Endothelial cell of umbilical vein (primary cell): Measurements from ENCODE around the gene UGT1A5. TPM values are rescaled to one million over a fixed set of nuclear protein-coding genes. Genes with fewer than 3 reads are reported as not detected.
"Not testable (repeated sequence)": the region's sequence is repeated elsewhere in the genome, so short reads cannot be mapped to it uniquely, and the experiment has no call there.

Experiments used
- BruUV-seq: library from RNA; stranded (reverse); fragments of 400-500 nt; replicated peaks from 2 replicates; lab custom pipeline; 2021; lab: Mats Ljungman, UMichigan
- CTCF ChIA-PET: fragments of 300-600, 350-600 bp; sonication (Branson Sonifier 250); formaldehyde crosslinking; loops from one replicate; lab custom pipeline; 2021; ENCODE audit warnings: antibody characterized with exemption, inconsistent platforms; lab: Charles Lee
- POLR2A ChIA-PET: fragments of 300-600, 350-600 bp; sonication (Branson Sonifier 250); formaldehyde crosslinking; loops from one replicate; lab custom pipeline; 2021; ENCODE audit warnings: antibody characterized with exemption, inconsistent platforms; lab: Charles Lee
- DNase-seq: peaks from one replicate; pipeline ENCODE4 v3.0.0-alpha.2; 2011; ENCODE audit warnings: low read depth, low spot score
- FAIRE-seq: peaks from 2 replicates; lab custom pipeline; 2011; peaks lifted over from hg19 to GRCh38; lab: Jason Lieb, UNC
- H2AFZ ChIP-seq: 2 replicates; pipeline ENCODE4 v1.6.0; 2012; ENCODE audit warnings: low read depth, low read length, control low read depth, inconsistent platforms
- H3K27ac ChIP-seq: 2 replicates; pipeline ENCODE4 v1.5.1; 2011; ENCODE audit warnings: low read depth, mild to moderate bottlenecking, control low read depth, low read length, moderate library complexity; ENCODE audit not compliant: insufficient read depth
- H3K27me3 ChIP-seq, 2 experiments: 2 replicates each; pipeline versions ENCODE4 v1.6.0 to v1.6.1; 2011; ENCODE audit warnings: low read length in 2 of 2, mixed read lengths in 1 of 2; ENCODE audit not compliant: control insufficient read depth in 2 of 2, insufficient read depth in 2 of 2
- H3K36me3 ChIP-seq, 2 experiments: 2 replicates in 1 of 2; 3 replicates in 1 of 2; pipeline ENCODE4 v1.5.1; 2011; ENCODE audit warnings: low read length in 2 of 2, mild to moderate bottlenecking in 1 of 2, moderate library complexity in 1 of 2; ENCODE audit not compliant: control insufficient read depth in 2 of 2, insufficient read depth in 2 of 2; ENCODE audit errors: extremely low read depth in 1 of 2
- H3K4me1 ChIP-seq: 3 replicates; pipeline ENCODE4 v1.5.1; 2011; ENCODE audit warnings: mild to moderate bottlenecking, low read length; ENCODE audit not compliant: control insufficient read depth, insufficient read depth; ENCODE audit errors: extremely low read depth
- H3K4me2 ChIP-seq: 2 replicates; pipeline ENCODE4 v1.6.1; 2011; ENCODE audit warnings: low read length, control low read depth, mixed read lengths; ENCODE audit not compliant: insufficient read depth
- H3K4me3 ChIP-seq, 3 experiments: fragments of 200-600 bp in 1 of 3; sonication (generic), shearing (Covaris generic) in 1 of 3; replicated peaks in 1 of 3; 2 replicates each; pipeline ENCODE4 v1.5.1; 2011 to 2016; ENCODE audit warnings: control low read depth in 3 of 3, low read length in 3 of 3, mild to moderate bottlenecking in 2 of 3, inconsistent platforms in 1 of 3, low read depth in 1 of 3, moderate library complexity in 1 of 3; ENCODE audit not compliant: insufficient read depth in 1 of 3
- H3K79me2 ChIP-seq: 2 replicates; pipeline ENCODE4 v1.6.0; 2012; ENCODE audit warnings: low read length, inconsistent platforms; ENCODE audit not compliant: control insufficient read depth, insufficient read depth
- H3K9ac ChIP-seq: replicated peaks from 2 replicates; pipeline ENCODE3; 2011; ENCODE audit warnings: low read length, control low read depth; ENCODE audit not compliant: insufficient read depth; ENCODE audit errors: extremely low read depth
- H3K9me1 ChIP-seq: replicated peaks from 3 replicates; pipeline ENCODE4 v1.6.0; 2011; ENCODE audit warnings: mild to moderate bottlenecking, low read length; ENCODE audit not compliant: control insufficient read depth, insufficient read depth; ENCODE audit errors: extremely low read depth
- H3K9me3 ChIP-seq: replicated peaks from 2 replicates; pipeline ENCODE4 v1.5.1; 2012; ENCODE audit warnings: low read length, inconsistent platforms; ENCODE audit not compliant: control insufficient read depth, insufficient read depth
- H4K20me1 ChIP-seq: replicated peaks from 2 replicates; pipeline ENCODE3; 2011; ENCODE audit warnings: mild to moderate bottlenecking, low read length; ENCODE audit not compliant: control insufficient read depth, insufficient read depth; ENCODE audit errors: extremely low read depth
- CTCF ChIP-seq, 2 donors: IDR thresholded peaks; 1 replicate in 1 of 2; 2 replicates in 1 of 2; pipeline ENCODE4 v1.5.1; 2011; ENCODE audit warnings: low read length in 2 of 2, mild to moderate bottlenecking in 2 of 2, moderate library complexity in 2 of 2, control low read depth in 1 of 2, inconsistent platforms in 1 of 2, low read depth in 1 of 2; ENCODE audit not compliant: insufficient read depth in 1 of 2; ENCODE audit errors: extremely low read depth in 1 of 2
- GATA2 ChIP-seq: IDR thresholded peaks from 2 replicates; pipeline ENCODE4 v1.7.0; 2011; ENCODE audit warnings: low read depth, mild to moderate bottlenecking, moderate library complexity, mixed read lengths, low read length; ENCODE audit not compliant: insufficient read length, insufficient read depth
- JUN ChIP-seq: IDR thresholded peaks from 2 replicates; pipeline ENCODE4 v1.6.1; 2011; ENCODE audit warnings: borderline replicate concordance, low read depth; ENCODE audit not compliant: insufficient read length, insufficient read depth
- POLR2AphosphoS5 ChIP-seq: IDR thresholded peaks from 2 replicates; pipeline ENCODE4 v1.6.1; 2012; ENCODE audit warnings: low read depth, mild to moderate bottlenecking, control low read depth, low read length, moderate library complexity; ENCODE audit not compliant: insufficient read depth
- dilution Hi-C: fragments of 300-500 bp; cut with MboI; formaldehyde crosslinking; loops from one replicate; pipeline ENCODE4 v1.15.0; 2019; ENCODE audit warnings: low sequenced_read_pairs; ENCODE audit not compliant: extremely low pct_ligation_motif_present
- intact Hi-C: fragments of 100-400 bp; cut with micrococcal nuclease; formaldehyde crosslinking; loops from one replicate; pipeline ENCODE4 v1.10.0; 2022
- polyA plus RNA-seq, 4 experiments: library from polyadenylated mRNA; depleted of rRNA in 3 of 4; stranded (reverse) in 3 of 4; unstranded in 1 of 4; fragments of >200 nt; gene quantifications; 2 replicates each; pipeline versions ENCODE4 v1.2.1 to v1.2.3, GENCODE V29; 2011 to 2012; ENCODE audit warnings: missing spikeins in 1 of 4
- total RNA-seq: library from RNA; stranded (reverse); gene quantifications from 2 replicates; pipeline ENCODE4 v1.2.3, GENCODE V29; 2021

The UGT1A5 gene
- total and polyA plus RNA-seq, 2 donors (not counting 3 experiments of a cell fraction or from before 2014, with no cell fraction given): not detected

DNA sequence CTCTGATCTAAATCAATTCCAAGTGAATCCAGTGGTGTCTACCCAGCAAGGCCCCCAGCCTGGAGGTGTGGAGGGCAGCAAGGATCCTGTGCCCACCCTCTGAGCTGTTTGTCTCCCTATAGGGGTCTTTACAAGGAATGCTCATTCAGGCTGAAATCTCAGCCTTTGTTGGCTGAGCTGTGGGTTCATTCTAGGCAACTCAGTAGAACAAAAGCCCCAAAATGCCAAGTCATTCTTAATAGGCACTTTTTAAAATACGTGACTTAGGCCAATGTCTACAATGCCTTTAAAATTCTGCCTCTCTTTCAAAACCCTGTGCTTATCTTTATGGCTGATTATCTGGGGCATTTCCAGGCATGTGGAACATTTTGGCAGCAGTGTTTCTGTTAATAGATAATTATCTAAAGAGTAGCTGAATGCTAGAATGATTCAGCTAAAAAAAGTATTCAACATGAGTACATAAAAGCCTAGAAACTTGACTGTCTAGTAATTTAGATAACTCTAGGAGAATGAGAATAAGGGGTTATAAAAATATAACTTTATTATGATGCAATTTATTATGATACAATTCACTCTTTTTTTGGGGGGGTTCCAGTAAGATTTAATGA, 12.6 kb upstream of the UGT1A5 start:
- peak overlapping the region; percentile 95 for H3K27ac ChIP-seq
- peak overlapping the region; percentile 62 for H3K9ac ChIP-seq
- intact Hi-C loops: loop anchor here (1.0 kb wide), 1 partner anchor 11 kb away; no protein-coding TSS in a partner anchor
- no peaks in the 10 kb centered on the region for H3K9me1 ChIP-seq
- CTCF ChIA-PET: interaction anchor here (1.0 to 3.5 kb wide), 2 partner anchors 12 to 252 kb away, joined by 5 to 14 read pairs; partner anchors contain the start of gene UGT1A5
- H3K4me1 ChIP-seq: peaks cover 4% of the 10 kb centered on the region
- no peak overlapping the region for H3K4me3 ChIP-seq
- dilution Hi-C loops: no loop called here
- H4K20me1 ChIP-seq: no peaks in the 10 kb centered on the region
- H3K9me3 ChIP-seq: no peaks in the 10 kb centered on the region
- DNase-seq: peak; percentile 94
- no TSS peak for BruUV-seq
- no peak overlapping the region for H3K4me2 ChIP-seq
- POLR2A ChIA-PET: interaction anchor here (0.8 kb wide), 1 partner anchor 213 kb away, joined by 3 read pairs; no protein-coding TSS in a partner anchor
- no peaks in the 10 kb centered on the region for H3K27me3 ChIP-seq
- H3K79me2 ChIP-seq: no peaks in the 10 kb centered on the region
- peak overlapping the region; percentile 38 for H2AFZ ChIP-seq
- FAIRE-seq: no peak
- TF ChIP-seq CTCF (IDR thresholded peaks at IDR 0.05; ENCODE audit: extremely low read depth in 1 of 2, insufficient read depth in 1 of 2, low read depth in 1 of 2, low read length in 2 of 2): no peak
- TF ChIP-seq JUN: peak; percentile 15
- TF ChIP-seq POLR2AphosphoS5: no peak
- TF ChIP-seq GATA2: peak; percentile 13
- no peaks in the 10 kb centered on the region for H3K36me3 ChIP-seq

DNA sequence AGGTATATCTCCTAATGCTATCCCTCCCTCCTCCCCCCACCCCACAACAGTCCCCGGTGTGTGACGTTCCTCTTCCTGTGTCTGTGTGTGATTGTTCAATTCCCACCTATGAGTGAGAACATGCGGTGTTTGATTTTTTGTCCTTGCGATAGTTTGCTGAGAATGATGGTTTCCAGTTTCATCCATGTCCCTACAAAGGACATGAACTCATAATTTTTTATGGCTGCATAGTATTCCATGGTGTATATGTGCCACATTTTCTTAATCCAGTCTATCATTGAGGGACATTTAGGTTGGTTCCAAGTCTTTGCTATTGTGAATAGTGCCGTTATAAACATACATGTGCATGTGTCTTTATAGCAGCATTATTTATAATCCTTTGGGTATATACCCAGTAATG, 11.9 kb upstream of the UGT1A5 start:
- H4K20me1 ChIP-seq, dilution Hi-C loops, H3K9me1 ChIP-seq, H2AFZ ChIP-seq, DNase-seq, H3K36me3 ChIP-seq, H3K4me1 ChIP-seq, H3K9me3 ChIP-seq, H3K27ac ChIP-seq, BruUV-seq, H3K4me2 ChIP-seq, H3K79me2 ChIP-seq, H3K27me3 ChIP-seq, H3K4me3 ChIP-seq, POLR2A ChIA-PET, FAIRE-seq, H3K9ac ChIP-seq: not testable (repeated sequence)
- CTCF ChIA-PET: interaction anchor here (1.0 to 3.5 kb wide), 2 partner anchors 11 to 253 kb away, joined by 5 to 14 read pairs; partner anchors contain the start of gene UGT1A5
- intact Hi-C loops: loop anchor here (1.0 kb wide), 1 partner anchor 12 kb away; no protein-coding TSS in a partner anchor
